Activated naive CD8-positive, alpha-beta T cell (primary cell): ENCODE measurements around the gene SPCS1.
A peak's percentile ranks its signal among the peaks of the same experiment; 100 is the strongest.
"Not testable (repeated sequence)": the region's sequence is repeated elsewhere in the genome, so short reads cannot be mapped to it uniquely, and the experiment has no call there.

Experiments used
- H3K27ac Mint-ChIP-seq: one replicate; pipeline ENCODE4 v1.8.0; 2021; ENCODE audit warnings: mixed read lengths
- H3K27me3 Mint-ChIP-seq: one replicate; pipeline ENCODE4 v1.8.0; 2021; ENCODE audit warnings: mixed read lengths
- H3K36me3 Mint-ChIP-seq: one replicate; pipeline ENCODE4 v1.8.0; 2021; ENCODE audit warnings: mixed read lengths
- H3K4me1 Mint-ChIP-seq: one replicate; pipeline ENCODE4 v1.8.0; 2021; ENCODE audit warnings: low read depth, mixed read lengths
- H3K4me3 Mint-ChIP-seq: one replicate; pipeline ENCODE4 v1.8.0; 2021; ENCODE audit warnings: mild to moderate bottlenecking, mixed read lengths
- H3K9me3 Mint-ChIP-seq: one replicate; pipeline ENCODE4 v1.8.0; 2021; ENCODE audit warnings: low read depth, mixed read lengths

The SPCS1 gene

DNA sequence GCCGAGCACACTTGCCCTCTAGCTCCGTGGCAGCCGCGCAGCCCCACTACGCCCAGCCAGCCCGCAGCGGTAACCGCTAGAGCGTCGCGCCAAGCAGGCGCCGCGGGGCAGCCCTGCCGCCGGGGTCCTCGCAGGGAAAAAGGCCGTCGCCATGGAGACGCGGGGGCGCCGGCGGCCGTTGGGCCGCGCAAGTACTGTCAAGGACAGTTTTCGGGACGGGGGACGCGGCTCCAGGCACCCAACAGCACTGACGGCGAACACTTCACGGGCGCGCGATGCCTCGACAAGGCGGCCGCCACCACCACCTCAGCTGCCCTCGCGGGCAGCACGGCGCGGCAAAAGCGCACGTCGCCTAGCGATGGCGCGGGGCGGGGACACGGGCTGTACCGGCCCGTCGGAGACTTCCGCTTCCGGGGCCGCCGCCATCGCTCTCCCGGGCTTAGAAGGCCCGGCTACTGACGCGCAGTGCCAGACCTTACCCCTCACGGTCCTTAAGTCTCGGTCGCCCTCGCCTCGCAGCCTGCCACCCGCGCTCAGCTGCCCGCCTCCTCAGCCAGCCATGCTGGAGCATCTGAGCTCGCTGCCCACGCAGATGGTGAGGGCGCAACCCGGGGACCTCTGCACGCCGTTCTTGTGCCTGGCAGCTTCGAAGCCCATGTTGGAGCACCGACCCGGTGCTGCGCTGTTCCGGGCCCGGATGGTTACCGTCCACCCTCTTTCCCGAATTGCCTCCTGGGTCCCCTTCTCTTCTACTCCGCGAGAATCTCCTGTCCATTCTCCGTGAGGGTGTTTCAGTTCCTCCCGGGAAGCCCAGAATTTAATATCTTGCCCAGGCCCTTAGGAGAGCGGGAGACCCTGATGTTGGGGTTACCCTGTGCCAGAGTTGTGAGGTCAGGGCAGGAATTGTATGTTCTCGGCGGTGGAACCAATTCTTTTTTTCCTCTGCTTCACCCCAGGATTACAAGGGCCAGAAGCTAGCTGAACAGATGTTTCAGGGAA lies at the start of gene SPCS1, which contains the start of gene GLT8D1:
Gene SPCS1 (plus strand): TSS at position 419 of the 999 bp plus-strand sequence. CDS start 141 bp downstream, at position 560.
Gene GLT8D1 (minus strand): TSS at position 104 of the 999 bp plus-strand sequence. CDS start 5,331 bp downstream, outside the sequence.
- Mint-ChIP-seq H3K27ac (peak within 1 kb of the TSS; percentile 93), H3K9me3 (no peaks in the 10 kb centered on the region), H3K4me1 (peaks cover 33% of the 10 kb centered on the region), H3K4me3 (peak within 1 kb of the TSS; percentile 96), H3K36me3 (no peaks in the 10 kb centered on the region), H3K27me3 (no peaks in the 10 kb centered on the region)

DNA sequence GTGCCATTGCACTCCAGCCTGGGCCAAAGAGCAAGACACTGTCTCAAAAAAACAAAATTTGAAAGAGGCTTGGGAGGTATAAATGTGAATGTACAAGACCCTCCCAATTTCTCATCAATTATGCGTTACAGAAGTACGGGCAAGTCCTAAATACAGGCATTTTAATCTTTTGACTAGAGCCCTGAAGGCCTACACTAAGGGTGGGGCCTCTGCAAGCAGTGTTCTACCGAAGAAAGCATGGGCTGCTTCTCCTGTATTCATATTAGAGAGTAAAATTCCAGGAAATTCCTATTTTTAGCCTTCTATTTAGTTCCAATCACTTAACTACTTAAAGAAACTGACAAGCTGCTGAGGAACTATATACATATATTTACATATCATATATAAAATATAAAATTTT lies 45.9 kb upstream of the SPCS1 start:
- H3K4me3 Mint-ChIP-seq: no peak overlapping the region
- H3K36me3 Mint-ChIP-seq: peaks cover 23% of the 10 kb centered on the region
- H3K27me3 Mint-ChIP-seq: no peaks in the 10 kb centered on the region
- no peak overlapping the region for H3K27ac Mint-ChIP-seq
- H3K4me1 Mint-ChIP-seq: peaks cover 2% of the 10 kb centered on the region
- H3K9me3 Mint-ChIP-seq: no peaks in the 10 kb centered on the region

DNA sequence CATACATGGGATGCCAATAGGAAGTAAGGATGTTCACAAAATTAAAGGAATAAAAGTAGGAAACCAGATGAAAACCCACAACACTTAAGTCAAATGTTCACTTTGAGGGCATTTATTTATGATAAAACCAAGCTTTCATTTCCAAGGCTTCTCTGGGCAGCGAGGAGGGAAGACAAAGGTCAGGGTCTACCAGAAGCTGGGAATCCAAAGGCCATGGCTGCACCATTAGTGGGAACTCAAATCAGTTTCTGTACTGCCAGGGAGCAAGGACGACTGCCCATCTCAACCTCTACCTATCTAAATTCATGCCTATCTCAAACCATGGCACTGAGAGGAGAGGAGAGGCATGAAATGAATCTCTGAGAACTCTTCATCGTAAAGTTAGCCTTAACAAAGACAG lies 42.8 kb upstream of the SPCS1 start:
- H3K4me1 Mint-ChIP-seq: no peaks in the 10 kb centered on the region
- H3K27ac Mint-ChIP-seq: no peak overlapping the region
- peaks cover 21% of the 10 kb centered on the region for H3K36me3 Mint-ChIP-seq
- no peaks in the 10 kb centered on the region for H3K27me3 Mint-ChIP-seq
- H3K9me3 Mint-ChIP-seq: no peaks in the 10 kb centered on the region
- H3K4me3 Mint-ChIP-seq: no peak overlapping the region

DNA sequence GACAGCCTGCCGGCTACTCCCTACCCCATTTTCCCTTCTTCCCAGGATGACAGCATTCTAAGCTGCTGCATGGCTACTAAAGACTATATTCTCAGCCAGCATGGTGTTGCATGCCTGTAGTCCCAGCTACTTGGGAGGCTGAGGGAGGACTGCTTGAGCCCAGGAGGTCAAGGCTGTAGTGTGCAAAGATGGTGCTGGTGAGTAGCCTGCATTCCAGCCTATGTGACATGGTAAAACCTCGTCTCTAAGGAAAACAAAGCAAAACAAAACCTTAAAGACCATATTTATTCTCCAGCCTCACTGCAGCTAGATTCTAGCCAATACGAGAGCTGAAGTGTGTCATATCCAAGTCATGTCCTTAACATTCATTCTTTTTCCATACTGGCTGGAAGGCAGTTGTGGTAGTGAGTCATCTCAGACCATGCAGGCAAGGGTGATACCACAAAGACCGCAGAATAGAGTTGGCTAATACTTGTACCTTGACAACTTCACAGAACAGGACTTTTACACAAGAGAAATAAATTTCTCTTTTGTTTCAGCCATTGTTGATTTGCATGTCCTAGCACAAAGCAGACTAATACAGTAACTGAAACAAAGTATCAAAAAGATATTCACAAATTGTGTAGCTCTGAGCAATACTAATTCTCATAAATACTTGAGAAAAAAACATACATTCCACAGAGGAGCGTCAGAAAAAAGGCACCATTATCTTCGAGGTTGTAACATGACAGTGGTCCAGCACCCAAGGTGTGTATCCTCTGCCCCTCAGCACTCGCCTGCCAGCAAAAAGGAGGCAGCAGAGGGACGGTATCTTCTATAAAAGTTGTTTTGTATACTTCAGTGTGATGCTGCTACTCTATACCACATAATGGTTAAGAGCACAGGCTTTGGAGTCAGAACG lies 35.0 kb upstream of the SPCS1 start:
- peaks cover 28% of the 10 kb centered on the region for H3K4me1 Mint-ChIP-seq
- no peak overlapping the region for H3K4me3 Mint-ChIP-seq
- peaks cover 11% of the 10 kb centered on the region for H3K36me3 Mint-ChIP-seq
- H3K9me3 Mint-ChIP-seq: no peaks in the 10 kb centered on the region
- no peaks in the 10 kb centered on the region for H3K27me3 Mint-ChIP-seq
- H3K27ac Mint-ChIP-seq: peak overlapping the region; percentile 84

DNA sequence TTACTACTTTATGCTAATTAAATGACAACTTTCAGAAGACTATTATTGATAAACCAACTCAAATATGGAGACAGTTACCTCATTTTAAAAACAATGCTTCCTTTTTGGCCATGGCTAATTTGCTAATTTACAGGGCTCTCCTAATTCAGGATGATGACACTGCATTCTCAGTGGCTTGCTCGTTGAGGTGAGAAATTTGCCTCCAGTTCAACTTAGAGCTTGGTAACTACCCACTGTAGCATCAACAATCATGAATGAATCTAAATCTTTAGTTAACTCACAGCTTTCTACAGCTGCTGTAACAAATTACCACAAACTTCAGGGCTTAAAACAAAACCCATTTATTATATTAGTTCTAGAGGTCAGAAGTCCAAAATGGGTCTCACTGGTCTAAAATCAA lies 34.2 kb upstream of the SPCS1 start:
- Mint-ChIP-seq H3K36me3 (peaks cover 11% of the 10 kb centered on the region), H3K27ac (peak overlapping the region; percentile 84), H3K27me3 (no peaks in the 10 kb centered on the region), H3K9me3 (no peaks in the 10 kb centered on the region), H3K4me1 (peaks cover 28% of the 10 kb centered on the region), H3K4me3 (no peak overlapping the region)

DNA sequence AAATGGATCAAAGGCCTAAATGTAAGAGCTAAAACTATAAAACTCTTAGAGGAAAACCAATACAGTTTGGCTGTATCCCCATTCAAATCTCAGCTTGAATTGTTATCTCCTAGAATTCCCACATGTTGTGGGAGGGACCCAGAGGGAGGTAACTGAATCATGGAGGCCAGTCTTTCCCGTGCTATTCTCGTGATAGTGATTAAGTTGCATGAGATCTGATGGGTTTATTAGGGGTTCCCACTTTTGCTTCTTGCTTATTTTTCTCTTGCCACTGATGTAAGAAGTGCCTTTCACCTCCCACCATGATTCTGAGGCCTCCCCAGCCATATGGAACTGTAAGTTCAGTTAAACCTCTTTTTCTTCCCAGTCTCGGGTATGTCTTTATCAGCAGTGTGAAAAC lies 29.7 kb upstream of the SPCS1 start:
- not testable (repeated sequence) for H3K27me3 Mint-ChIP-seq, H3K27ac Mint-ChIP-seq, H3K4me3 Mint-ChIP-seq, H3K9me3 Mint-ChIP-seq
- H3K36me3 Mint-ChIP-seq: peaks cover 16% of the 10 kb centered on the region
- peaks cover 21% of the 10 kb centered on the region for H3K4me1 Mint-ChIP-seq

DNA sequence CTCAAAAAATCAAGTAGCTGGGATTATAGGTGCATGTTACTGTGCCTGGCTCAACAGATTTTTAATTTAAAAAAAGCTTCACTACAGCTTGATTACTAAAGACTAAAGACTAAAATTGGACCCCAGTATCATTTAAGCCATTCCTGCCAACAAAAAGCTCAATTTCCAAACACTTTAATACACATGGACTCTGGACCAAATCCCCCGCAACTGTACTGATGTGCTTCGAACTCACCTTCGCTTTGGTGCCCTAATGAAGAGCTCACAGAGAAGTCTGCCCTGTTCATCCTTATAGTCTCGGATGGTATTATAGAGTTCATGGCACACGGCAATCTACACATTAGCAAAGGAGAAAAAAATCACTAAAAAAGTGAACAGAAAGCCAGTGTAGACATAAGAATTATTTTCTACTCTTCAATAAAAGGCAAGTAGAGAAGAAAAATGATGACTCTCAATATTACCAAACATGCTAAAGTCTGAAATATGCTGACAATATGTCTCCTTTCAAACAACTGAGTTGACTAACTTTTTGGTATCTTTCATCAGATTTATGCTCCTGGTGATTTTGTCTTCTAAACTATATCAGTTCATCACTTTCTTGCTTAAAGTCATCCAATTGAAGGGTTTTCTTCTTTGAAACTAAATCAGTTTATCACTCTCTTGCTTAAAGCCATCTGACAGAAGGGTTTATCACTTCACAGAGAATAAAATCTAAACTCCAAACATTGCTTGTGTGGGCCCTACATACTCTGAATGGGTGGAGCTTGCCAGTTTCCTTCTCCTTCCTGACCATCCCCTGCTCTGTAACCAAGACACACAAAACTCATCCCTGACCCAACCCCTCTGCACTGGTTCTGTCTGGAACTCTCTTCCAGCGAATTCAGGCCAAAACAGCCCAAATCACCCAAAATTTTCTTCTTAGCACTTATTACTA lies 27.4 kb upstream of the SPCS1 start:
- H3K36me3 Mint-ChIP-seq: peaks cover 9% of the 10 kb centered on the region
- no peak overlapping the region for H3K4me3 Mint-ChIP-seq
- H3K4me1 Mint-ChIP-seq: peaks cover 26% of the 10 kb centered on the region
- peak overlapping the region; percentile 69 for H3K27ac Mint-ChIP-seq
- no peaks in the 10 kb centered on the region for H3K27me3 Mint-ChIP-seq
- no peaks in the 10 kb centered on the region for H3K9me3 Mint-ChIP-seq

DNA sequence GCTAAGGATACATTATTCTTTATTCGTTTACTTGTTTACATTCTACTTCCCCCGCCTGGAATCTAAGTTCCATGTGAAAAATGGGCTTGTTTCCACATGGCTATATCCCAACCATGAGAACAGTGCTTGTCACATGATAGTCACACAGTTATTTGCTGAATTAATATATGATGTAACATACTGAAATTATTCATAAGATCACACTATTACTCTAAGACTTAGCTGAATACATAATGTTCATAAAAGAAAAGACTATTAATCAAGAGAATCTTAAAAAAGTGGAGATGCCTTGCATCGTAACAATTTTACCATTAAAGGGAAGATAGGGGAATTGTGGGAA lies 26.7 kb upstream of the SPCS1 start:
- Mint-ChIP-seq H3K27ac (peak overlapping the region; percentile 69), H3K9me3 (no peaks in the 10 kb centered on the region), H3K4me1 (peaks cover 32% of the 10 kb centered on the region), H3K36me3 (peaks cover 9% of the 10 kb centered on the region), H3K4me3 (no peak overlapping the region), H3K27me3 (no peaks in the 10 kb centered on the region)

DNA sequence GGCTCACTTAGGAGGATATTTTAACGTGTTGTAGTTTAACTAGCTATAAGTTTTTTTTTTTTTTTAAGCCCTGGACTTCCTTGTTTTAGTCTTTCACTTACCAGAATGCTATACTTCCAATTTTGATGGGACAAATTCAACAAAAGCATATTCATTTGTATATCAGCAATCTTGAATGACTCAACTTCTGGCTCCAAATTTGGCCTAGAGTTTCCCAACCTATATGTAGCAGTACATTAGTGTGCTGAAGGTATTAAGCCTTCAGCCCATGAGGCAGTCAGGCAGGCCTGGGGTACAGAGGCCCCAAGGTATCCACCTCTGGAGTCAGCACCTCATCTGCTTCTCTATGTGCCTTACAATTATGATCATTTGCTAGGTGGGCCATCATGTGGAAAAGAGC lies 26.1 kb upstream of the SPCS1 start:
- Mint-ChIP-seq H3K27ac (no peak overlapping the region), H3K4me1 (peaks cover 39% of the 10 kb centered on the region), H3K27me3 (no peaks in the 10 kb centered on the region), H3K4me3 (no peak overlapping the region), H3K9me3 (no peaks in the 10 kb centered on the region), H3K36me3 (peaks cover 9% of the 10 kb centered on the region)

DNA sequence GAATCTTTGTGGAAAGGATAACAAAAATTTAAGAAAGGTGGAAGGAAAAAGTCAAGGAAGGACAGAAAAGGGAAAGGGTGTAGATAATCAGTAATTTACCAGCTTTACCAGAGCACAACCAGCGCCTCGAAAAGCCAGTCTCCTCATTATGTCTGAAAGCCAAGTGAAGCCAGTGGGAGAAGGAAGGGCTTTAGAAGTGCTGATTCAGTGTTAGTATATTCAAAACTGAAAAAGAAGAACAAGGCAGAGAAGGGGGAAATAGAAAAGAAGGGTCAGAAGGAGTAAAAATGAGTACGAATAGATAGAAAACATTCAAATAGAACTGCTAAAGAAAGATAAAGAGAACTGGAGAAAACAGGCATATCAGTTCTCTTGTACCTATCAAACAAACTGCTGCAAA lies 24.3 kb upstream of the SPCS1 start:
- H3K27ac Mint-ChIP-seq: peak overlapping the region; percentile 76
- peaks cover 16% of the 10 kb centered on the region for H3K36me3 Mint-ChIP-seq
- H3K9me3 Mint-ChIP-seq: no peaks in the 10 kb centered on the region
- H3K4me3 Mint-ChIP-seq: no peak overlapping the region
- peaks cover 45% of the 10 kb centered on the region for H3K4me1 Mint-ChIP-seq
- H3K27me3 Mint-ChIP-seq: no peaks in the 10 kb centered on the region

DNA sequence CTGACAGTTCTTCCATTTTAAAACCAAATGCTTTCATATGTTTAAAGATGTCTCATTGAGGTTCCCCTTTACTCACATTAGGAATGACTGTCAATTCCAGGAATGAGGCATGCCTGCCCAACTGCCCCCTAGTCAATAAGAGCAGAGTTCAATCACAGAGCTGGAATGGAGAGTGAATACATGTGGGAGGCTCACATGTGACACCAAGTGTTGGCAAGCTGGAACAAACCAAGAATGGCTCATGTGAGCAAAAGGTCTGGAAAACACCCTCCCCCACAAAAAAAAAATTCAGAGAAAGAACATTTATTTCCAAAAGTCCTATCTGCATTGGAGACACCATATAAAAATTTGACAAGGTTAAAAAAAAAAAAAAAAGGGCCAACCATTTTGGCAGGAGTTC lies 23.9 kb upstream of the SPCS1 start:
- Mint-ChIP-seq H3K36me3 (peaks cover 15% of the 10 kb centered on the region), H3K4me1 (peaks cover 47% of the 10 kb centered on the region), H3K27ac (peak overlapping the region; percentile 76), H3K4me3 (no peak overlapping the region), H3K9me3 (no peaks in the 10 kb centered on the region), H3K27me3 (no peaks in the 10 kb centered on the region)

DNA sequence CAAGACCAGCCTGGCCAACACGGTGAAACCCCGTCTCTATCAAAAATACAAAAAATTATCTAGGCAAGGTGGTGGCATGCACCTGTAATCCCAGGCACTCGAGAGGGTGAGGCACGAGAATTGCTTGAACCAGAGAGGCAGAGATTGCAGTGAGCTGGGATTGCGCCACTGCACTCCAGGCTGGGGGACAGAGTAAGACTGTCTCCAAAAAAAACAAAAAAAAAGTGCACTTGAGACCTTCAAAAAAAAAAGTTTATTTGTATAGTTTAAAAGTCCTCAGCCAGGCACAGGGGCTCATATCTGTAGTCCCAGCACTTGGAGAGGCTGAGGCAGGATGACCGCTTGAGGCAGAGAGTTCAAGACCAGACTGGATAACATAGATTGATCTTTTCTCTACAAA lies 22.3 kb upstream of the SPCS1 start:
- H3K4me3 Mint-ChIP-seq: peak overlapping the region; percentile 97
- no peaks in the 10 kb centered on the region for H3K9me3 Mint-ChIP-seq
- H3K36me3 Mint-ChIP-seq: peaks cover 14% of the 10 kb centered on the region
- H3K4me1 Mint-ChIP-seq: peaks cover 63% of the 10 kb centered on the region
- no peaks in the 10 kb centered on the region for H3K27me3 Mint-ChIP-seq
- peak overlapping the region; percentile 58 for H3K27ac Mint-ChIP-seq

DNA sequence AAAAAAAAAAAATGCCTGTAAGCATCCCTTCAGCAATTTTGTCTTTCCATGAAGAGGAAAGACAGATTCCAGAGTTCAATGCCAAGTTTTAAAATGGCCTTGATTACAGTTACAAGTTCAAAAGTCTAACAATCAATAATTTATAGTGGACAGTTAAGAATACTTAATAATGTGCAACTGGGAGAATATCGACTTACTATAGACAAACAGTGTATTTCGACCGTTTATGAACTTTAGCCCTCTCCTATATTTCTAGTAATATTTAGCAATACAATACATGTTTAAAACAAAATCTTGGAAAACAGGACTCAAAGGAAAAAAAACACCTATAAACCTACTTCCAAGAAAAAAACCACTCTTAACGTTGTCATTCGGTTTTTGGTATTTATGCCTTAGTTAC lies 21.7 kb upstream of the SPCS1 start:
- Mint-ChIP-seq H3K27me3 (no peaks in the 10 kb centered on the region), H3K36me3 (peaks cover 18% of the 10 kb centered on the region), H3K27ac (peak overlapping the region; percentile 92), H3K4me1 (peaks cover 68% of the 10 kb centered on the region), H3K4me3 (peak overlapping the region; percentile 97), H3K9me3 (no peaks in the 10 kb centered on the region)

DNA sequence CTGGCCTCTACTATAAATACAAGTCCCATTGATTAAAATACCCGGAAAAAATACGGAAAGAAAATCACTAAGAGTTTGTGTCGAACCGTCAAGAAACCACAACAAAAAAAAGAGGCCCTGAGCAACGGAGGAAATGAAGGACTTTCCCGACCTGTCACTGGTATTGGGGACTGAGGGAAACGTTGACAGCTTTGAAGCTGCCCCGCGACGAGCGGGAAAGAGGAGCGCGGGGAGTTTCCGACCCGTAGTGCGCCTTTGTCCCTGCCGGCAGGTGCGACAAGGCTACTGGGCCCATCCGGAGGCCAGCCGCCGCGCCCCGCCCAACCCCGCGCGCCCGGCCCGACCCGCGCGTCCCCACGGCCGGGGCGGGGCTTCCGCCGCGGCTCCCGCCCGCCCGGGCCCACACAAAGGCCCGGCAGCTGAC lies 20.6 kb upstream of the SPCS1 start:
- Mint-ChIP-seq H3K27ac (peak overlapping the region; percentile 92), H3K36me3 (peaks cover 20% of the 10 kb centered on the region), H3K27me3 (no peaks in the 10 kb centered on the region), H3K4me1 (peaks cover 72% of the 10 kb centered on the region), H3K4me3 (peak overlapping the region; percentile 97), H3K9me3 (no peaks in the 10 kb centered on the region)
